ENCODE measurements around the gene SPECC1L.

SPECC1L gene

GRCh38 chr22:24467340-24467739, 196.7 kb downstream of the SPECC1L start:
- ATAC-seq (ENCODE audit: insufficient read depth, low read depth), result no peak
- H3K79me2 ChIP-seq (ENCODE audit: insufficient read depth, low read length), result no peaks in the 10 kb centered on the region

More at GRCh38 chr22:24467340-24467739, 196.7 kb downstream of the SPECC1L start:
- Histone ChIP-seq H3K9me3 (ENCODE audit: insufficient read depth, low read length, severe bottlenecking) (no peaks in the 10 kb centered on the region), H3K27ac (ENCODE audit: low read length) (no peak overlapping the region), H3K4me1 (ENCODE audit: insufficient read depth, low read length) (peaks cover 6% of the 10 kb centered on the region; the same call in 1 of the 2 replicates), H3K27me3 (ENCODE audit: insufficient read depth, low read length, poor library complexity) (no peaks in the 10 kb centered on the region), H2AFZ (ENCODE audit: low read depth, low read length) (no peak overlapping the region), H4K20me1 (ENCODE audit: insufficient read depth, low read length) (no peaks in the 10 kb centered on the region), H3K4me3 (ENCODE audit: low read depth in 1 of 2, low read length in 2 of 2) (no peak overlapping the region), H3K9ac (ENCODE audit: low read depth, low read length) (no peak overlapping the region), H3K36me3 (ENCODE audit: insufficient read depth, low read length) (no peaks in the 10 kb centered on the region), H3K4me2 (ENCODE audit: insufficient read depth, low read length) (no peak overlapping the region)
- TF ChIP-seq CTCF (IDR thresholded peaks at IDR 0.05; ENCODE audit: borderline replicate concordance, extremely low read depth, low read length, poor library complexity, severe bottlenecking) (no peak), EZH2 (IDR thresholded peaks at IDR 0.05; ENCODE audit: borderline replicate concordance, low read depth, low read length, severe bottlenecking) (no peak)
- DNase-seq, result no peak
